Neural cell (in vitro differentiated cells): ENCODE measurements around the gene NDOR1. TPM values are rescaled to one million over a fixed set of nuclear protein-coding genes. Genes with fewer than 3 reads are reported as not detected.

Source experiments
- H2AFZ ChIP-seq: fragments of 200-600, 300-800 bp; sonication (generic), shearing (Covaris generic); 2 replicates; pipeline ENCODE4 v1.6.0; 2014; ENCODE audit warnings: low read depth, mild to moderate bottlenecking, antibody characterized with exemption, low read length, moderate library complexity
- H3F3A ChIP-seq: fragments of 200-600 bp; shearing (Covaris generic); 2 replicates; pipeline ENCODE4 v1.6.1; 2016; ENCODE audit warnings: mild to moderate bottlenecking, moderate library complexity, mixed read lengths, antibody characterized with exemption, low read length; ENCODE audit not compliant: insufficient read depth, poor library complexity, severe bottlenecking
- H3K27ac ChIP-seq: fragments of 200-600, 300-800 bp; sonication (generic), shearing (Covaris generic); 2 replicates; pipeline ENCODE4 v1.5.1; 2014; ENCODE audit warnings: mild to moderate bottlenecking, low read length, moderate library complexity
- H3K27me3 ChIP-seq: fragments of 300-800, 200-600 bp; sonication (generic), shearing (Covaris generic); 2 replicates; pipeline ENCODE4 v1.6.0; 2014; ENCODE audit warnings: mild to moderate bottlenecking, low read depth, low read length, moderate library complexity; ENCODE audit not compliant: insufficient read depth
- H3K36me3 ChIP-seq: fragments of 300-800, 200-600 bp; sonication (generic), shearing (Covaris generic); 2 replicates; pipeline ENCODE4 v1.5.1; 2014; ENCODE audit warnings: mild to moderate bottlenecking, antibody characterized with exemption, low read length, moderate library complexity; ENCODE audit not compliant: insufficient read depth
- H3K4me2 ChIP-seq: fragments of 300-800, 200-600 bp; sonication (generic), shearing (Covaris generic); 2 replicates; pipeline ENCODE4 v1.6.0; 2014; ENCODE audit warnings: mild to moderate bottlenecking, low read length
- H3K4me3 ChIP-seq: fragments of 300-800, 200-600 bp; sonication (generic), shearing (Covaris generic); 2 replicates; pipeline ENCODE4 v1.5.1; 2014; ENCODE audit warnings: mild to moderate bottlenecking, low read length, moderate library complexity
- H3K79me2 ChIP-seq: fragments of 200-600 bp; shearing (Covaris generic); replicated peaks from 2 replicates; pipeline ENCODE4 v1.6.0; 2014; ENCODE audit warnings: mild to moderate bottlenecking, low read length, moderate library complexity; ENCODE audit not compliant: insufficient read depth
- H3K9ac ChIP-seq: fragments of 300-800, 200-600 bp; sonication (generic), shearing (Covaris generic); 2 replicates; pipeline ENCODE4 v1.6.1; 2016; ENCODE audit warnings: mild to moderate bottlenecking, low read length, mixed read lengths
- H3K9me2 ChIP-seq: fragments of 200-600 bp; shearing (Covaris generic); 2 replicates; pipeline ENCODE4 v1.6.1; 2016; ENCODE audit warnings: mild to moderate bottlenecking, low read length, mixed read lengths; ENCODE audit not compliant: insufficient read depth
- H3K9me3 ChIP-seq: fragments of 200-600, 300-800 bp; sonication (generic), shearing (Covaris generic); 2 replicates; pipeline ENCODE4 v1.6.1; 2016; ENCODE audit warnings: mild to moderate bottlenecking, mixed run types, low read length, moderate library complexity, mixed read lengths
- H4K20me1 ChIP-seq: fragments of 200-600 bp; shearing (Covaris generic); 2 replicates; pipeline ENCODE4 v1.6.1; 2016; ENCODE audit warnings: mild to moderate bottlenecking, mixed run types; ENCODE audit not compliant: insufficient read depth
- EP300 ChIP-seq: fragments of 450-650 bp; conservative IDR thresholded peaks from 2 replicates; pipeline ENCODE4 v1.6.1; 2014; ENCODE audit warnings: antibody characterized with exemption, mild to moderate bottlenecking, moderate library complexity; ENCODE audit not compliant: poor library complexity, severe bottlenecking
- EZH2 ChIP-seq: fragments of 200-600, 300-800 bp; shearing (Covaris generic), sonication (generic); IDR thresholded peaks from 2 replicates; pipeline ENCODE4 v1.6.1; 2014; ENCODE audit warnings: antibody characterized with exemption, low read length, borderline replicate concordance, mild to moderate bottlenecking; ENCODE audit not compliant: insufficient read depth, poor library complexity, severe bottlenecking
- MXI1 ChIP-seq: fragments of 450-650 bp; conservative IDR thresholded peaks from 2 replicates; pipeline ENCODE4 v1.6.1; 2014; ENCODE audit warnings: antibody characterized with exemption, mild to moderate bottlenecking; ENCODE audit not compliant: poor library complexity, severe bottlenecking
- POLR2AphosphoS5 ChIP-seq: IDR thresholded peaks from 2 replicates; pipeline ENCODE4 v1.6.1; 2012
- RAD21 ChIP-seq: fragments of 450-650 bp; conservative IDR thresholded peaks from 2 replicates; pipeline ENCODE4 v1.6.1; 2014; ENCODE audit warnings: antibody characterized with exemption, mild to moderate bottlenecking, moderate library complexity
- SMC3 ChIP-seq: fragments of 450-650 bp; conservative IDR thresholded peaks from 2 replicates; pipeline ENCODE4 v1.6.1; 2014; ENCODE audit warnings: antibody characterized with exemption, mild to moderate bottlenecking, moderate library complexity; ENCODE audit not compliant: poor library complexity
- TAF1 ChIP-seq: IDR thresholded peaks from 2 replicates; pipeline ENCODE4 v1.6.1; 2012; ENCODE audit warnings: low read depth
- polyA plus RNA-seq: library from polyadenylated mRNA; depleted of rRNA; stranded (reverse); fragments of >200 nt; gene quantifications from 2 replicates; pipeline ENCODE4 v1.2.3, GENCODE V29; 2014
- TF ChIP-seq, protein P1 (sequence below): fragments of 450-650 bp; IDR thresholded peaks from 2 replicates; pipeline ENCODE4 v1.5.1; 2014; ENCODE audit warnings: antibody characterized with exemption, mild to moderate bottlenecking, moderate library complexity; ENCODE audit not compliant: poor library complexity, severe bottlenecking
- TF ChIP-seq, protein P2 (sequence below): IDR thresholded peaks from 2 replicates; pipeline ENCODE4 v1.6.1; 2012; ENCODE audit warnings: borderline replicate concordance

Gene NDOR1
- polyA plus RNA-seq, 1 donor from 2014 or later = 18.2 TPM

DNA sequence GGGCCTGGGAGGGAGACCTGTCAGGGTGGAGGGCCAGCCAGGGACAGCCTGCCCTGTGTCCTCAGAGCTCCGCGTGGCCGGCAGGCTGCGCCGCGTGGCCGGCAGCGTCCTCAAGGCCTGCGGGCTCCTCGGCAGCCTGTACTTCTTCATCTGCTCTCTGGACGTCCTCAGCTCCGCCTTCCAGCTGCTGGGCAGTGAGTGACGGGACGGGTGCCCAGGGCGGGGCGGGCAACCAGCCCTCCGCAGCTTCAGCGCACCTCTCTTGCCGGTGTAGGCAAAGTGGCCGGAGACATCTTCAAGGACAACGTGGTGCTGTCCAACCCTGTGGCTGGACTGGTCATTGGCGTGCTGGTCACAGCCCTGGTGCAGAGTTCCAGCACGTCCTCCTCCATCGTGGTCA, 27.0 kb downstream of the NDOR1 start:
- Histone ChIP-seq H3K27ac (no peak overlapping the region), H3K36me3 (no peaks in the 10 kb centered on the region), H3K27me3 (no peaks in the 10 kb centered on the region), H3F3A (no peaks in the 10 kb centered on the region), H4K20me1 (no peaks in the 10 kb centered on the region), H3K4me3 (no peak overlapping the region), H3K4me2 (no peak overlapping the region), H3K9me3 (no peaks in the 10 kb centered on the region), H3K9ac (no peak overlapping the region), H3K79me2 (no peaks in the 10 kb centered on the region), H2AFZ (no peak overlapping the region), H3K9me2 (no peaks in the 10 kb centered on the region)
- TF ChIP-seq TAF1 (no peak), MXI1 (no peak), EP300 (no peak), RAD21 (no peak), SMC3 (no peak), EZH2 (no peak), POLR2AphosphoS5 (no peak)
- TF ChIP-seq, protein P1, sequence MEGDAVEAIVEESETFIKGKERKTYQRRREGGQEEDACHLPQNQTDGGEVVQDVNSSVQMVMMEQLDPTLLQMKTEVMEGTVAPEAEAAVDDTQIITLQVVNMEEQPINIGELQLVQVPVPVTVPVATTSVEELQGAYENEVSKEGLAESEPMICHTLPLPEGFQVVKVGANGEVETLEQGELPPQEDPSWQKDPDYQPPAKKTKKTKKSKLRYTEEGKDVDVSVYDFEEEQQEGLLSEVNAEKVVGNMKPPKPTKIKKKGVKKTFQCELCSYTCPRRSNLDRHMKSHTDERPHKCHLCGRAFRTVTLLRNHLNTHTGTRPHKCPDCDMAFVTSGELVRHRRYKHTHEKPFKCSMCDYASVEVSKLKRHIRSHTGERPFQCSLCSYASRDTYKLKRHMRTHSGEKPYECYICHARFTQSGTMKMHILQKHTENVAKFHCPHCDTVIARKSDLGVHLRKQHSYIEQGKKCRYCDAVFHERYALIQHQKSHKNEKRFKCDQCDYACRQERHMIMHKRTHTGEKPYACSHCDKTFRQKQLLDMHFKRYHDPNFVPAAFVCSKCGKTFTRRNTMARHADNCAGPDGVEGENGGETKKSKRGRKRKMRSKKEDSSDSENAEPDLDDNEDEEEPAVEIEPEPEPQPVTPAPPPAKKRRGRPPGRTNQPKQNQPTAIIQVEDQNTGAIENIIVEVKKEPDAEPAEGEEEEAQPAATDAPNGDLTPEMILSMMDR = no peak
- TF ChIP-seq, protein P2, sequence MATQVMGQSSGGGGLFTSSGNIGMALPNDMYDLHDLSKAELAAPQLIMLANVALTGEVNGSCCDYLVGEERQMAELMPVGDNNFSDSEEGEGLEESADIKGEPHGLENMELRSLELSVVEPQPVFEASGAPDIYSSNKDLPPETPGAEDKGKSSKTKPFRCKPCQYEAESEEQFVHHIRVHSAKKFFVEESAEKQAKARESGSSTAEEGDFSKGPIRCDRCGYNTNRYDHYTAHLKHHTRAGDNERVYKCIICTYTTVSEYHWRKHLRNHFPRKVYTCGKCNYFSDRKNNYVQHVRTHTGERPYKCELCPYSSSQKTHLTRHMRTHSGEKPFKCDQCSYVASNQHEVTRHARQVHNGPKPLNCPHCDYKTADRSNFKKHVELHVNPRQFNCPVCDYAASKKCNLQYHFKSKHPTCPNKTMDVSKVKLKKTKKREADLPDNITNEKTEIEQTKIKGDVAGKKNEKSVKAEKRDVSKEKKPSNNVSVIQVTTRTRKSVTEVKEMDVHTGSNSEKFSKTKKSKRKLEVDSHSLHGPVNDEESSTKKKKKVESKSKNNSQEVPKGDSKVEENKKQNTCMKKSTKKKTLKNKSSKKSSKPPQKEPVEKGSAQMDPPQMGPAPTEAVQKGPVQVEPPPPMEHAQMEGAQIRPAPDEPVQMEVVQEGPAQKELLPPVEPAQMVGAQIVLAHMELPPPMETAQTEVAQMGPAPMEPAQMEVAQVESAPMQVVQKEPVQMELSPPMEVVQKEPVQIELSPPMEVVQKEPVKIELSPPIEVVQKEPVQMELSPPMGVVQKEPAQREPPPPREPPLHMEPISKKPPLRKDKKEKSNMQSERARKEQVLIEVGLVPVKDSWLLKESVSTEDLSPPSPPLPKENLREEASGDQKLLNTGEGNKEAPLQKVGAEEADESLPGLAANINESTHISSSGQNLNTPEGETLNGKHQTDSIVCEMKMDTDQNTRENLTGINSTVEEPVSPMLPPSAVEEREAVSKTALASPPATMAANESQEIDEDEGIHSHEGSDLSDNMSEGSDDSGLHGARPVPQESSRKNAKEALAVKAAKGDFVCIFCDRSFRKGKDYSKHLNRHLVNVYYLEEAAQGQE = no peak

DNA sequence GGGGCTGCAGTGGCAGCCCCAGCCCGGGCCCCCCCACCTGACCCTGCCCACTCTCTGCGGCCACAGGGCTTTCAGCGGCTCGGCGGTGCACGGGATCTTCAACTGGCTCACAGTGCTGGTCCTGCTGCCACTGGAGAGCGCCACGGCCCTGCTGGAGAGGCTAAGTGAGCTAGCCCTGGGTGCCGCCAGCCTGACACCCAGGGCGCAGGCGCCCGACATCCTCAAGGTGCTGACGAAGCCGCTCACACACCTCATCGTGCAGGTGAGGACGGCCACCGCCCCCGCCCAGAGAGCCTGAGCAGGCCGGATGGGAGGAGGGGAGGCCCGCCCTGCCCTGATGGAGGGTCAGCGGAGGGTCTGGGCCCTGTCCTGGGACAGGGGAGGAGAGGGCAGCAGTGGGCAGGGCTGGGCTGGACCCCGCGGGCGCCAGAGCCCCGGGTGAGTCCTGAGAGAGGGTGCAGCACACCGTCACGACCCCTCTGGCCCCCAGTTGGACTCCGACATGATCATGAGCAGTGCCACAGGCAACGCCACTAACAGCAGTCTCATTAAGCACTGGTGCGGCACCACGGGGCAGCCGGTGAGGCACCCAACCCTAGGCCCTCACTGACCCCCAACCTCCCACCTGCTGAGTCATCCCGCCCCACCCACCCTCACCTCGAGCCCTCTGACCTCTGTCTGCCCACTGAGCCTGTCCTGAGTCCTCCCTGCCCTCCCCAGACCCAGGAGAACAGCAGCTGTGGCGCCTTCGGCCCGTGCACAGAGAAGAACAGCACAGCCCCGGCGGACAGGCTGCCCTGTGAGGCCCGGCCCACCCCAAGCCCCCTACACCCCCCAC, 27.9 kb downstream of the NDOR1 start:
- H2AFZ ChIP-seq = no peak overlapping the region
- no peaks in the 10 kb centered on the region for H3F3A ChIP-seq
- TF ChIP-seq TAF1 = no peak
- no peak for TF ChIP-seq POLR2AphosphoS5
- TF ChIP-seq MXI1 = no peak
- TF ChIP-seq, protein P2 = no peak
- TF ChIP-seq EZH2 = no peak
- TF ChIP-seq RAD21 = no peak
- TF ChIP-seq, protein P1 = no peak
- no peak for TF ChIP-seq SMC3
- no peak for TF ChIP-seq EP300
- H3K4me3 ChIP-seq = no peak overlapping the region
- H3K27ac ChIP-seq = no peak overlapping the region
- H3K9me3 ChIP-seq = no peaks in the 10 kb centered on the region
- no peak overlapping the region for H3K9ac ChIP-seq
- no peaks in the 10 kb centered on the region for H3K27me3 ChIP-seq
- no peaks in the 10 kb centered on the region for H3K79me2 ChIP-seq
- no peaks in the 10 kb centered on the region for H3K36me3 ChIP-seq
- no peaks in the 10 kb centered on the region for H4K20me1 ChIP-seq
- no peaks in the 10 kb centered on the region for H3K9me2 ChIP-seq
- no peak overlapping the region for H3K4me2 ChIP-seq
